HG03378 (cell line): ENCODE measurements around the gene MBD3L2B.

ENCODE experiments used
- ATAC-seq: cut with Tn5 transposase; IDR thresholded peaks from one replicate; pipeline ENCODE4 v1.9.1; 2021; ENCODE audit warnings: mild to moderate bottlenecking, moderate library complexity; ENCODE audit not compliant: unreplicated experiment

Gene MBD3L2B

DNA sequence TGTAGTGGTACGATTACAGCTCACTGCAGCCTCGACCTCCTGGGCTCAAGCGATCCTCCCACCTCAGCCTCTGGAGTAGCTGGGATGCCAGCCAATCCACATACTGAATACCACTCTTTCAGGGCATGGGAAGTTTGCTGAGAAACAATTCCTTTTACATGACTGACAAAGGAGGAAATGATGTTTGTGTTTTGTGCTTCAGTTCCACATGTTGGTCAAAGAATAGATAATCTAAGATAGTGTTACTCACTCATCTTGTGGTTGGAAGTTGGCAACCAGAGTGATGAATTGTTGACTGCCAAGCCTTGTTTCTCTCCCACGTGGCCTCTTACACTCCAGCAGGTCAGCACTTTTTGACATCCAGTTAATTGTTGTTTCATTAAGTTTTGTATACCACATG is 7.6 kb downstream of the MBD3L2B start:
- ATAC-seq = no peak

GRCh38 chr19:7010722-7011593 is 10.3 kb downstream of the MBD3L2B start:
- no peak for ATAC-seq

DNA sequence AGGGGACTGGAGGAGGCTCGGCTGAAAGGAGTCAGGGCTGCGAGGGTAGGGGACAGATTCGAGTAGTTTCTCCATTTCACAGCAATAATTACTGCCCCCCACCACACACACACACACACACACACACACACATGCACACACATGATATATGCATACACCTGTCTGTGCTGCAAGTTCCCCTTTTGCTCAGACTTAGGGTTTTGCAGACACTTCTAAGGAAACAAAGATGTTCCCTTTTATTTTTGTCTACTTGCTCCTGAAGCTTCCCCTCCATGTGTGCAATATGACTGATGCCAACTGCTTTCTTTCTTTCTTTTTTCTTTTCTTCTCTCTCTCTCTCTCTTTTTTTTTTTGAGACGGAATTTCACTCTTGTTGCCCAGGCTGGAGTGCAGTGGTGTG is 13.4 kb downstream of the MBD3L2B start:
- ATAC-seq = no peak

DNA sequence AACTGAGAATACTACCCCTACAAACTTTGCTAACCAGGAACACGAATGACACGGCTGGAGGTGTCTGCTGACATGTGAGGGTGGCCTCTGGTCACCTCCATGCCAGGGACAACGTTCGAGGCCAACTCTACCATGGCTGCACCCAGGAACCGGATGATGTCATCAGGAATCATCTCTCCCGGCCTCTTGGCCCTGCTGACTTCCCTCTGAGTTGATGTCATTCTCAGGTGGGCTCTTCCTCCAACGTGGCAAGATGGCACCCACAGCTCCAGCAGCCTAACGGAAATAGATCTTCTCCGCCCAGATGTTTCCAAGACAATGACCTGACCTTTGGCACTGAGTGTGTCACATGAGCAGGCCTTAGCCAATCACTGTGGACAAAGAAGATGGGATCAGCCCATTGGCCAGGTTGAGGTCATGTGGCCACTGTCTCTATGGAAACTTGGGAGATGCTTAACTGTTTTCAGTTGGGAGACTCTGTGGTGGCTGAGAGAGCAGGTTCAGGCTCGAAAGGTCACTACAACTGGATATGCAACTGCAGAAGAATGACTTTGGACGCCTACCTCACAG is 15.0 kb downstream of the MBD3L2B start:
- ATAC-seq = no peak

GRCh38 chr19:7004313-7004931 is 16.8 kb downstream of the MBD3L2B start:
- ATAC-seq = no peak

- no peak for ATAC-seq
Observed at GRCh38 chr19:7000816-7001215, 20.4 kb downstream of the MBD3L2B start.

DNA sequence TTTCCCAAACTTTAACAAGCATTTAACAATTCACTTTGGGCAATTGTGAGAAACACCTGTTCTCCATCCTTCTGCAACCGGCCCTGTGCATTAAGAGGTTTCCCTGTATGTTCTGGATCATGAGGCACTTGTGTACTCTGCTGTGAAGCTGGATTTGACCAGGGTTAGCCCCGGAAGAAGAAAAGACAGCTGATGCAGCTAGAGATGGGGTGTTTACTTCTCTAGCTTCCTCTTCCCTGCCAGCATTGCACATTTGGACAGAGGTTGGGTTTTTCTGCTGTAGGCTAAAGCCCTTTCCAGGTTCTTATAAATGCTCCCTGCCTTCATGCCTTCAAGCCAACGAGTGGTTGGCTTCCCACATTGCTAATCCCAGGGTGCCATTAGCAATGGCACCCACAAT is 20.9 kb downstream of the MBD3L2B start:
- no peak for ATAC-seq

DNA sequence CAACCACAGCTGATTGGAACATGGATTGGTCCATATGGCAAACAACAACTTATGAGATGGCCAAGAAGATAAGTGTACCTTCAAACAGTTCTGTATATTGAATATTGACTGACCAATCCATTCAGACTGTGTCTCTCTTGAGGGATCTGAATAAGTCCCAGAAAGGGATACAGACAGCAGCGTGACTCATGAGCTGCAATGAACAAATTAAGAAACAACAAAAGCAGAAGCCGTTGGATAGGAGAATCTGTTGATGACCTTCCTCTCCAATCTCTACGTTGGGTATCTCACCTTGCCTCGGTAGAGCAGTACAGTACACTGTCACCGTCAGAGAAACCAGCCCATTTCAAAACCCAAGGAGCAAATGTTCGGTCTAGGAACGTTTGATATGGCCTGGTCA is 21.3 kb downstream of the MBD3L2B start:
- ATAC-seq = no peak

DNA sequence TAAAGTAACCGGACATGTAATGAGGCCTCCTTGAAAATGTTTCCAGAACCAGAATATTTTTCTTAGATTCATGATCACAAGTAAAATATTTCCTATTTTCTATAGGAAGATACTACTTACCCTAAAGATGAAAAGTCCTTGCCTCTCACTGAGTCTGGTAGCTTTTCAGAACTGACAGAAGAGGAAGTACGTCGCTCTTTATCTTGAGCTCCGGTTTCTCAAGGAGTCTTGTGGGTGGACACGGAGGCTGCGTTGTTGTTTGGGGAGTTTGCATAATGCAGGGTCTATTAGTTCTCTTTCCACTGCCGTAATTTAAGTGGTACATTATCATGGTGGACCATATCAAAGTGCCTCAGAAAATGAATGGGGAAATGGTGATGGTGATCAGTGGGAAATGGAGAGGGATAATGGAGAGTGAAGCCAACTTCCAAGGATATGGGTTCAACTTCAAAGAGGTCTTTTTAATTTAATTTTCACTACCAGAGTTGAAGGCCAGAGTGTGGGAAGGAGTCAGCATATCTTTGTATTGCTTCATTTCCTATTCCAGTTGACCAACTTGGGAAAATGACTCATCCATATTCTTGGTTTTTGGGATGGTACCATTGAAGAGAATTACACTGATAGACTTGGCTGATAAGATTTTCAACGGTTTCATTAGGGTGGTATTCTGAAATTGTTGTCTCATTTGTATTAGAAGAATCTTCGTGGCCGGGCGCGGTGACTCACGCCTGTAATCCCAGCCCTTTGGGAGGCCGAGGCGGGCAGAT is 23.4 kb downstream of the MBD3L2B start:
- no peak for ATAC-seq

DNA sequence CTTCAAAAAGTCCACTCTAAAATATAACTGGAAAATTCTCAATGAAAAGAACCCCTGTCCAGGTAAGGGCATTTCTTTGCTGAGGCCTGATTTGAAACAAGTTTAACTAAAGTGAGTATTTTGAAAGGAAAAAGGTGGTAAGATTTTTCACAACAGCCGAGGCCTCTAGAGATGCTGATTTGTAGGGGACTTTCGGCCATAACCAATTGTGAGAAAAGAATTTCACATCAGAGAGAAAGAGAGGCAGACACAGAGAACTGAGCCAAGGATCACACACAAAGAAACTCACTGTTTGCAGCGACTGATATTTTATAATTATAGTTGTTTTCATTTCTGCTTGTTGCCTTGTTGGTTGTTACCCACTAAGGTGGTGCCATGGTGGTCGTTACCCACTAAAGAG is 24.4 kb downstream of the MBD3L2B start:
- no peak for ATAC-seq

DNA sequence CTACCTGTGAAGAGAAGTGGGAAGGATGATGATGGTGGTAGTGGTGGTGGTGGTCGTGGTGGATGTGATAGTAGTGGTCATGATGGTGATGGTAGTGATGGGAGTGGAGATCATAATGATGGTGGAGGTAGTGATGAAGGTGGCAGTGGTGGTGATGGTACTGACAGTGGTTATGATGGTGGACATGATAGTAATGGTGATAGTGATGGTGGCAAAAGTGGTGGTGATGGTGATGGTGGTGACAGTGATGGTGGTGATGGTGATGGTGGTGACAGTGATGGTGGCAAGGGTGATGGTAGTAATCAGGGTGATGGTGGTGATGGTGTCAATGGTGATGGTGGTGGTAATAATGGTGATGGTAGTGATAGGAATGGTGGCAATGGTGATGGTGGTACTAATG is 26.2 kb downstream of the MBD3L2B start:
- no peak for ATAC-seq

DNA sequence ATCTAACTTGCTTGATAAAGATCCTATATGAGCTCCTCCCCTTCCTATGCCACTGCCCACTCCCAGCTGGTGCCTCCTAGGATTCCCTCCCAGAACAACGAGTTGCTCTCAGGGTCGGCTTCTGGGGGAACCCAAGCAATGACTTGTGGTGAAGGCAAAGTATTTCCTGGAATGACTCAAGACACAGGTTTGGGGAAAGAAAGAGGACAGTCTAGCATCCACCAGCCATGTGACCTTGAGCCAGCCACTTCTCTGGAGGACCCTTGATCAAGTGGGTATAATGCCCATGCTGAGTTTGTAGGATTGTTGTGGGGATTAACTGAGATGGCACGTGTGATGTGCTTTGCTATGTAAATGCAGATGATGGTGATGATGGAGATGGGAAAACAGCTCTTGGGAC is 33.0 kb downstream of the MBD3L2B start:
- ATAC-seq = no peak

DNA sequence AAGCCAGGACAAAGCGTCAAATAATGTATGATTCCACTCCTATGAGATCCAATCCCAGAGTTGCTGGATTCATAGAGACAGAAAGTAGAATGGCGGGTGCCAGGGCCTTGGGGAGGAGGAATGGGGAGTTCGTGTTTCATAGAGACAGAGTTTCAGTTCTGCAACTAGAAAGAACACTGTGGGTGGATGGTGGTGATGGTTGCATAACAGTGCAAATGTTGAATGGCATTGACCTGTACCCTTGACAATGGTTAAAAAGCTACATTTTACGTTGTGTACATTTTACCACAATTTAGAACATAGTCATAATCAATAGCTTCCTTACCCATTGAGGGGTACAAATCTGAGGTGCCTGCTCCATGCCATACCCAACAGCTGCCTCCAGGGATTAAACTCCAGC is 33.4 kb downstream of the MBD3L2B start:
- ATAC-seq = no peak

DNA sequence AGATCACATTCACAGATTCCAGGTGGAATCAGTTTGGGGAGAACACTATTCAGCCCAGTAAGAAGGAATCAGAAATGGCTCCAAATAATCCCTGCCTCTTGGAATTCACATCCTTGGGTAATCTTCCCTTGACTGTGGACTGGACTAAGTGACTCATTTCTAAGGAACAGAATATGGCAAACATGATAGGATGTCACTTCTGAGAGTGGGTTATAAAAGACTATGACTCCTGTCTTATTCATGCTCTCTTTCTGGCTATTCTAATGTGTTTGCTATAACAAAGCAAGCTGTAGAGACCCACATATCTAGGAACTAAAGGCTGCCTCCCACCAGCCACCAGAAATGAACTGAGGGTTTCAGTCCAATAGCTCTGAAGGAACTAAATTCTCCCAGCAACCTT is 37.8 kb downstream of the MBD3L2B start:
- ATAC-seq = no peak

DNA sequence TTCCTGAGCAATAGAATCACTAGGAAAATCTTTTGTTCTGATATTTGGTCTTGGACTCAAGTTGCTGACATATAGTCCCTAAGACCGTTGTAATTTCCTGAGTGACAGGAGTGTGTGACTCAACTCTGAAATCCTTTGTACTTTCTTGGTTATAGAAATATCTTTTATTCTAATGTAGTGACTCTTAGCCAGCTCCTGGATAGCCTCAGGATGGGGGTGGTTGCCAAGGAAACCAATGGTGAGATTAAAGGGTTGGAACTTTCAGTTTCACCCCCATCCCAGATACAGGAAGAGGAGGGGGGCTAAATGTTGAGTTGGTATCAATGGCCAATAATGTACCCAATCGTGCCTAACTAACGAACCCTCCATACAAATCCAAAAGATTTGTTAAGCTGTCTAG is 41.8 kb downstream of the MBD3L2B start:
- no peak for ATAC-seq

GRCh38 chr19:6976197-6976596 is 45.0 kb downstream of the MBD3L2B start:
- no peak for ATAC-seq

DNA sequence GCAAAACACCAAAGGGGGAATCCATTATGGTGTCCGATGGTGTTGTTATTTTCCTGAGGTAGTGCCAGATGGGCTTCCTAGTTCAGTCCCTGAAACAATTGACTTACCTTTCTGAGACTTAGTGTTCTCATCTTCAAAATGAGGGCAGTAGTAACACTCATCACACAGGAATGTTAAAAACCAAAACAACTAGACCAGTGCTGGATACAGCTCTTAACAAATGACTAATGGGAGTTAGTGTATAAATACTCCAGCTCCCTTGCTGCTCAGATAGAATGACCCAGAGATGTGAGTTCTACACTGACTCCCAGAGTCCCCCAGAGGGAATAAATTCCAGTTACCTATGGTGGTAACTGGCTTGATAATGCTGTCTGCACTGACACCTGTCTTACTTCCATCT is 49.9 kb downstream of the MBD3L2B start:
- ATAC-seq = no peak

DNA sequence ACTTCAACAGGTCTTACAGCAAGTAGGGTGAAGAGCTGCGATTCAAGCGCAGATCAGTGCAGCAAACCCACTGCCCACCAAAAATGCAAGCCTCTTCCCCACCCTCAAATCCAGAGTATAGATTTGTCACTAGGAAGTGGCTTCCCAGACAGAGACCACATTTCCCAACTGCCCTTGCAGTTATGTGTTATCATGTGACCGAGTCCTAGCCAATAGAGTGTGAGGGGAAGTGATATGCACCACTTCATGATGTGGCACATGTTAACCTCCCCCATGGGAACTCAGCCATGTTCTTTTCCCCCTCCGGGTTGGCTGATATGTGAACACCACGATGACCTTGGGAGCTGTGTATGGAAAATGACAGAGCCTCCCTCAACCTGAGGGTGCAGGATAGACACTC is 50.8 kb downstream of the MBD3L2B start:
- no peak for ATAC-seq

- ATAC-seq = no peak
Observed at GRCh38 chr19:6970021-6970420, 51.2 kb downstream of the MBD3L2B start.

DNA sequence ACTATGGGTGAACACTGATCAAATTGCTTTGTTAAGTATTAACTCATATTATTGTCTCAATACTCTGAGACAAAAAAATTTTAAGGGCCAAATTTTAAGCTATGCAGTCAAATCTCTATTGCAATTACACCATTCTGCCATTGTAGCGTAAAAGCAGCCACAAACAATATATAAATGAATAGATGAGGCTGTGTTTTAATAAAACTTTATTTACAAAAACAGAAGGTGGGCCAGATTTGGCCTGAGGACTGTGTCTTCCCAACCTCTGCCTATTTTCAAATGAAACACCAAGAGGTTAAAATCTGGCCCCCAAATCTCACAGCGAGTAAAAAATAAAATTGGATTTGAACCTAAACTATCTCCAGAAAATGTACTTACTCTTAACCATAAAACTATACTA is 51.7 kb downstream of the MBD3L2B start:
- ATAC-seq = no peak
